Stimulated activated memory B cell treated with anti-CD40 and anti-IgM and Interleukin-4, amounts not matched to agents 10 μg/mL and 1 μg/mL and 100 μg/mL, for 72 hours (primary cell): Measurements from ENCODE around the gene C12orf57.
"Not testable (repeated sequence)": the region's sequence is repeated elsewhere in the genome, so short reads cannot be mapped to it uniquely, and the experiment has no call there.

Experiments
- ATAC-seq: fragments of 150-1000 bp; cut with Tn5 transposase; 2 replicates; pipeline ENCODE4 v1.10.0; 2021
- H3K27ac Mint-ChIP-seq: one replicate; pipeline ENCODE4 v1.8.0; 2022; ENCODE audit warnings: mild to moderate bottlenecking, mixed read lengths
- H3K27me3 Mint-ChIP-seq: one replicate; pipeline ENCODE4 v1.8.0; 2022; ENCODE audit warnings: mixed read lengths
- H3K36me3 Mint-ChIP-seq: one replicate; pipeline ENCODE4 v1.8.0; 2022; ENCODE audit warnings: mixed read lengths
- H3K4me1 Mint-ChIP-seq: one replicate; pipeline ENCODE4 v1.8.0; 2022; ENCODE audit warnings: mixed read lengths
- H3K4me3 Mint-ChIP-seq: one replicate; pipeline ENCODE4 v1.8.0; 2022; ENCODE audit warnings: mild to moderate bottlenecking, moderate library complexity, mixed read lengths
- H3K9me3 Mint-ChIP-seq: one replicate; pipeline ENCODE4 v1.8.0; 2022; ENCODE audit warnings: mixed read lengths

The C12orf57 gene, protein sequence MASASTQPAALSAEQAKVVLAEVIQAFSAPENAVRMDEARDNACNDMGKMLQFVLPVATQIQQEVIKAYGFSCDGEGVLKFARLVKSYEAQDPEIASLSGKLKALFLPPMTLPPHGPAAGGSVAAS

DNA sequence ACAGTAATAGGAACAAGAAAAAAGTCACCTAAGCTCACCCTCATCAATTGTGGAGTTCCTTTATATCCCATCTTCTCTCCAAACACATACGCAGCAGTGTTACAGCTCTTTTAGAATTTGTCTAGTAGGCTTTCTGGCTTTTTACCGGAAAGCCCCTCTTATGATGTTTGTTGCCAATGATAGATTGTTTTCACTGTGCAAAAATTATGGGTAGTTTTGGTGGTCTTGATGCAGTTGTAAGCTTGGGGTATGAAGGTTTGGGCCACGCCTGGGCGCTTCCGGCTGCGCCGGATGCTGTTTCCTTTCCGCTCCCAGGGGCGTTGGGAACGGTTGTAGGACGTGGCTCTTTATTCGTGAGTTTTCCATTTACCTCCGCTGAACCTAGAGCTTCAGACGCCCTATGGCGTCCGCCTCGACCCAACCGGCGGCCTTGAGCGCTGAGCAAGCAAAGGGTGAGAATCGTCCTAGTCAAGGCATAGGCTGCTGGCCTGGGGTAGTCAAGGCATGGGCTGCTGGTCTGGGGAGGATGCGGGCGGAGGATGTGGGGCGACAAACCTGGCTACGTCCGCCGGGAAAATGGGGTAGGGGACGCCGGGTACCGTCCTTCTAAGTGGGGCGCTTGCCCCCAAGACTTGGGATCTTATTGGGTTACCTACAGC, at the start of gene C12orf57, which contains the start of gene RNU7-1:
TSS of gene C12orf57 (plus strand) at position 301 of the 659 bp plus-strand sequence. CDS start at position 401, 100 bp downstream.
TSS of gene RNU7-1 (plus strand) at position 95 of the 659 bp plus-strand sequence.
- Mint-ChIP-seq H3K4me1 (peaks cover 77% of the 10 kb centered on the region), H3K36me3 (peaks cover 28% of the 10 kb centered on the region), H3K4me3 (peak within 1 kb of the TSS; percentile 84), H3K27ac (peak within 1 kb of the TSS; percentile 98), H3K27me3 (no peaks in the 10 kb centered on the region), H3K9me3 (no peaks in the 10 kb centered on the region)
- ATAC-seq = peak; percentile 81

- no peak overlapping the region for H3K27ac Mint-ChIP-seq
- no peak overlapping the region for H3K4me3 Mint-ChIP-seq
- peaks cover 17% of the 10 kb centered on the region for H3K4me1 Mint-ChIP-seq
- no peak for ATAC-seq
- no peaks in the 10 kb centered on the region for H3K27me3 Mint-ChIP-seq
- H3K36me3 Mint-ChIP-seq = no peaks in the 10 kb centered on the region
- H3K9me3 Mint-ChIP-seq = no peaks in the 10 kb centered on the region
These were observed 49.5 kb upstream of the C12orf57 start for GRCh38 chr12:6894321-6894720.

DNA sequence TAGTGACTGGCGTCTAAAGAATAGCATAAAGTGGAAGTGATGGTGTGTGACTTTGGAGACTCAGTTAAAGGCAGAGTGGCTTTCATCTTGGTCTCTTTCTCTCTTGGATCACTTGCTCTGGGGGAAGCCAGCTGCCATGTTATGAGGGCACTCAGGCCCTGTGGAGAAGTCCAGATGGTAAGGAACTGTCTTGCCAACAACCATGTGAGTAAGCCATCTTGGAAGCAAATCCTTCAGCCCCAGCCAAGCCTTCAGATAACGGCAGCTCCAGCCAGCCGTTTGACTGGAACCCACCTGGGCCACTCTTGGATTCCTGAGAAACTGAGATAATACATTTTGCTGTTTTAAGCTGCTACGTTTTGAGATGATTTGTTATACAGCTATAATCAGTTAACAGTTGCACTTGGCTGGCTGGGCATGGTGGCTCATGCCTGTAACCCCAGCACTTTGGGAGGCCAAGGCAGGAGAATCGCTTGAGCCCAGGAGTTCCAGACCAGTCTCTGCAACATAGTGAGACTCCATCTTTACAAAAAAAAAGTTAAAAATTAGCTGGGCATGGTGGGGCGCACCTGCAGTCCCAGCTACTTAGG, 46.9 kb upstream of the C12orf57 start:
- Mint-ChIP-seq H3K27me3 (no peaks in the 10 kb centered on the region), H3K9me3 (no peaks in the 10 kb centered on the region), H3K27ac (no peak overlapping the region), H3K4me1 (peaks cover 7% of the 10 kb centered on the region), H3K4me3 (no peak overlapping the region), H3K36me3 (no peaks in the 10 kb centered on the region)
- ATAC-seq = no peak

- no peak for ATAC-seq
- Mint-ChIP-seq H3K4me1 (peaks cover 7% of the 10 kb centered on the region), H3K4me3 (no peak overlapping the region), H3K27ac (no peak overlapping the region), H3K36me3 (no peaks in the 10 kb centered on the region), H3K27me3 (no peaks in the 10 kb centered on the region), H3K9me3 (no peaks in the 10 kb centered on the region)
These were observed 44.4 kb upstream of the C12orf57 start for GRCh38 chr12:6899427-6899826.

- Mint-ChIP-seq H3K27me3 (no peaks in the 10 kb centered on the region), H3K36me3 (no peaks in the 10 kb centered on the region), H3K27ac (no peak overlapping the region), H3K4me1 (peaks cover 7% of the 10 kb centered on the region), H3K9me3 (no peaks in the 10 kb centered on the region), H3K4me3 (no peak overlapping the region)
- no peak for ATAC-seq
These were observed 43.8 kb upstream of the C12orf57 start for GRCh38 chr12:6899837-6900519.

DNA sequence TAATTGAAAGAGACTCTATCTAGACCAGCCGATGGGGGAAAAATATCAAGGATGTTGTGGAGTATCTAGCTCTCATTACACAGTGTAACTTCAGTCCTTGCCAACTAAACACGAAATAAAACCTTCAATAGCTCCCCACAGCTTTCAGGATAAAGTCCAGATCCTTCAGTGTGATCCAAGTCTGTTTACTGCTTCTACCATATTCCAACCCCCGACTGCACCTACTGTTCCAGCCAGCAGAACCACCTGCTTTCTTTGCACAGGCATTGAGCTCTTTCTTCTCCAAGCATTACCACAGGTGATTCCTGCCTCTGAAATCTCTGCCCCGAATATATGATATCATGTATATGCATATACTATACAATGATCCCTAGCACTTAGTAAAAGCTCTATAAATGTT, 41.4 kb upstream of the C12orf57 start:
- Mint-ChIP-seq H3K27ac (no peak overlapping the region), H3K4me1 (peaks cover 7% of the 10 kb centered on the region), H3K9me3 (no peaks in the 10 kb centered on the region), H3K4me3 (no peak overlapping the region), H3K27me3 (no peaks in the 10 kb centered on the region), H3K36me3 (no peaks in the 10 kb centered on the region)
- ATAC-seq = no peak

GRCh38 chr12:6903722-6904121, 40.1 kb upstream of the C12orf57 start:
- Mint-ChIP-seq H3K4me3 (no peak overlapping the region), H3K27me3 (no peaks in the 10 kb centered on the region), H3K27ac (no peak overlapping the region)

GRCh38 chr12:6904280-6905276, 39.2 kb upstream of the C12orf57 start, which contains the start of gene LRRC23:
Gene LRRC23 (plus strand): TSS chr12:6904822. CDS start chr12:6905634, 812 bp downstream.
- H3K9me3 Mint-ChIP-seq = no peaks in the 10 kb centered on the region
- no peak within 1 kb of the TSS for H3K4me3 Mint-ChIP-seq
- peak; percentile 99 for ATAC-seq
- H3K4me1 Mint-ChIP-seq = peaks cover 3% of the 10 kb centered on the region
- H3K27me3 Mint-ChIP-seq = no peaks in the 10 kb centered on the region
- no peaks in the 10 kb centered on the region for H3K36me3 Mint-ChIP-seq
- no peak within 1 kb of the TSS for H3K27ac Mint-ChIP-seq

More at GRCh38 chr12:6903722-6904121, 40.1 kb upstream of the C12orf57 start:
- Mint-ChIP-seq H3K36me3 (no peaks in the 10 kb centered on the region), H3K4me1 (peaks cover 7% of the 10 kb centered on the region), H3K9me3 (no peaks in the 10 kb centered on the region)
- no peak for ATAC-seq

GRCh38 chr12:6905414-6906040, 38.3 kb upstream of the C12orf57 start:
- Mint-ChIP-seq H3K27ac (no peak overlapping the region), H3K4me1 (no peaks in the 10 kb centered on the region), H3K36me3 (no peaks in the 10 kb centered on the region), H3K27me3 (no peaks in the 10 kb centered on the region), H3K9me3 (no peaks in the 10 kb centered on the region), H3K4me3 (no peak overlapping the region)
- ATAC-seq = no peak

GRCh38 chr12:6908141-6908540, 35.7 kb upstream of the C12orf57 start:
- H3K27ac Mint-ChIP-seq, H3K9me3 Mint-ChIP-seq, H3K4me3 Mint-ChIP-seq, H3K27me3 Mint-ChIP-seq, H3K4me1 Mint-ChIP-seq, ATAC-seq, H3K36me3 Mint-ChIP-seq: not testable (repeated sequence)

DNA sequence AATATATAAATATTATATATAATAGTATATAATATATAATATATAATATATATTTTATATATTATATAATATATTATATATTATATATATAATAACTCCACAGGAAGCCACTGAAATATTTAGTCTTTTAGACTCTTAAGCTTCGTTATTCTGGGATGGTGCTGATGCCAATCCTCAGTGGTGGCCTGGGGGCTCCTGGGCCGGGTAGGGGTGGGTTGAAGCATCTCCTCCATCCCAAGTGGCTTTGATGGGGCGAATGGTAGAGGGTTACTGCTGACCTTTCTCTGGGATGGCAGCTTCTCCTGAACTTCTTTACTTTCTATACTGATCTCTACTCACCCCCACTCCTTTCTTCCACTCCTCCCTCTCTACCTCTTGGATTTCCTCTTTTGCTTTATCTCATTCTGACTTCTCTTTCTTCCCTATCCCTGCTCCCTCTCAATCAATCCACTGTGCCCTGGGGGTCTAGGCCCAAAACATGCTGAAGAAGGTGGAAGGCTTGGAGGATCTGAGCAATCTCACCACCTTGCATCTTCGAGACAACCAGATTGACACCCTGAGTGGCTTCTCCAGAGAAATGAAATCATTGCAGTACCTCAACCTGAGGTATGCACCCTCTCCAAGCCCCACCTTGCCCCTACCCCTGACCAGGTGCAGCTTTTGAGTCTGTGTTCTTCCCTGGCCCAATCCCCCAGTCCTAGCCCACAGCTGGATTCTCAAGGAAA, 34.2 kb upstream of the C12orf57 start:
- H3K36me3 Mint-ChIP-seq = no peaks in the 10 kb centered on the region
- H3K27me3 Mint-ChIP-seq = no peaks in the 10 kb centered on the region
- ATAC-seq = no peak
- H3K27ac Mint-ChIP-seq = no peak overlapping the region
- H3K9me3 Mint-ChIP-seq = no peaks in the 10 kb centered on the region
- H3K4me1 Mint-ChIP-seq = peaks cover 9% of the 10 kb centered on the region
- H3K4me3 Mint-ChIP-seq = no peak overlapping the region

DNA sequence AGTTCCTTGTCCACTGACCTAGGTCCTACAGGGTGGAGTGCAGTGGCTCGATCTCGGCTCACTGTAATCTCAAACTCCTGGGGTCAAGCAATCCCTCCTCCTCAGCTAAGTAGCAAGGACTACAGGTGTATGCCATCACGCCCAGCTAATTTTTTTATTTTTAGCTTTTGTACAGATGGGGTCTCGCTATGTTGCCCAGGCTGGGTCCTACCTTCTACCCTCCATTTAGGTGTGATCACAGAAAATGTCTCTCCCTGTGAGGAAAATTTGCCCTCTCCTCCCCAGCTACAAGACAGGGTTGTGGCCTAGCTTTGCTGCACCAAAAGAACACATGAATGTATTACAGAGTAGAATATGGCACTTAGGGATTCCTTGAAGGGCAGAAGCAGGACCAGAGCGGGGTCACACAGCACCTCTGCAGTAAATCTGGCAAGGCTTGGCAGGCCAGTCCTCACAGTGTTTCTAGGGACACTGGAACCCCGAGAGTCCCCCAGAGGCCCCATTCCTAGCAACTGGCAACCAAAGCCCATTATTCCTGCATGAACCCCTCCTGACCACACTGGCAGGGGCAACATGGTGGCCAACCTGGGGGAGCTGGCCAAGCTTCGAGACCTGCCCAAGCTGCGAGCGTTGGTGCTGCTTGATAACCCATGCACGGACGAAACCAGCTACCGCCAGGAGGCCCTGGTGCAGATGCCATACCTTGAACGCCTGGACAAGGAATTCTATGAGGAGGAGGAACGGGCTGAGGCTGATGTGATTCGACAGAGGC, 31.5 kb upstream of the C12orf57 start:
- no peak for ATAC-seq
- peak overlapping the region; percentile 7 for H3K4me3 Mint-ChIP-seq
- peaks cover 10% of the 10 kb centered on the region for H3K36me3 Mint-ChIP-seq
- no peaks in the 10 kb centered on the region for H3K27me3 Mint-ChIP-seq
- H3K4me1 Mint-ChIP-seq = peaks cover 26% of the 10 kb centered on the region
- H3K9me3 Mint-ChIP-seq = no peaks in the 10 kb centered on the region
- peak overlapping the region; percentile 91 for H3K27ac Mint-ChIP-seq

DNA sequence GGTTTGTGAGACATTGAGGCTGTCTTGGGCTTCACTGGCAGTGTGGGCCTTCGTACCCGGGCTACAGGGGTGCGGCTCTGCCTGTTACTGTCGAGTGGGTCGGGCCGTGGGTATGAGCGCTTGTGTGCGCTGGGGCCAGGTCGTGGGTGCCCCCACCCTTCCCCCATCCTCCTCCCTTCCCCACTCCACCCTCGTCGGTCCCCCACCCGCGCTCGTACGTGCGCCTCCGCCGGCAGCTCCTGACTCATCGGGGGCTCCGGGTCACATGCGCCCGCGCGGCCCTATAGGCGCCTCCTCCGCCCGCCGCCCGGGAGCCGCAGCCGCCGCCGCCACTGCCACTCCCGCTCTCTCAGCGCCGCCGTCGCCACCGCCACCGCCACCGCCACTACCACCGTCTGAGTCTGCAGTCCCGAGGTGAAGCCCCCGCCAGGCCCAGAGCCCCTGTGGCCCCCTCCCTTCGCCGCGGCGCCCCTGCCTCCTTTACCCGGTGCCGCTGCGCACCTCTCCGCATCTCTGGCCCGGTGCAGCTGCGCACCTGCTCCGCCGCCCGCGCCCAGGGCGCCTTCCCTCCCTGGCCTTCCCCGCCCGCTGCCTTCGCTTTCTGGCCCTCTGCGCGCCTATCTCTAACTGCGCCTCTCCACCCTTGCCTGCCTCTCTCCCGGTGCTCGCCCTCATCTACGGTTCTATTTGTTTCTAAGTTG, 29.4 kb upstream of the C12orf57 start, which contains the start of gene ENO2:
TSS of gene ENO2 (plus strand) at position 335 of the 701 bp plus-strand sequence. CDS start 1,253 bp downstream, outside the sequence.
- Mint-ChIP-seq H3K4me3 (peak within 1 kb of the TSS; percentile 98), H3K27me3 (no peaks in the 10 kb centered on the region), H3K27ac (peak within 1 kb of the TSS; percentile 91), H3K4me1 (peaks cover 28% of the 10 kb centered on the region), H3K9me3 (no peaks in the 10 kb centered on the region), H3K36me3 (peaks cover 13% of the 10 kb centered on the region)
- peak; percentile 92 for ATAC-seq
